ENCODE data around the gene SENP7. TPM values are rescaled to one million over a fixed set of nuclear protein-coding genes. Genes with fewer than 3 reads are reported as not detected.
"Not testable (repeated sequence)": the region's sequence is repeated elsewhere in the genome, so short reads cannot be mapped to it uniquely, and the experiment has no call there.

SENP7 gene
- polyA plus RNA-seq, 1 donor from 2014 or later = 273 TPM

- Histone ChIP-seq H3F3A (ENCODE audit: insufficient read depth, low read length, poor library complexity, severe bottlenecking) (no peaks in the 10 kb centered on the region), H3K4me2 (ENCODE audit: low read length) (no peak overlapping the region), H3K9me3 (ENCODE audit: low read length) (no peaks in the 10 kb centered on the region), H3K27ac (ENCODE audit: low read length) (no peak overlapping the region), H4K20me1 (ENCODE audit: insufficient read depth) (no peaks in the 10 kb centered on the region), H2AFZ (ENCODE audit: low read depth, low read length) (no peak overlapping the region), H3K36me3 (ENCODE audit: insufficient read depth, low read length) (peaks cover 20% of the 10 kb centered on the region), H3K4me3 (ENCODE audit: low read length) (no peak overlapping the region), H3K9ac (ENCODE audit: low read length) (no peak overlapping the region), H3K79me2 (replicated peaks; ENCODE audit: insufficient read depth, low read length) (peaks cover 62% of the 10 kb centered on the region), H3K9me2 (ENCODE audit: insufficient read depth, low read length) (no peaks in the 10 kb centered on the region), H3K27me3 (ENCODE audit: insufficient read depth, low read depth, low read length) (no peaks in the 10 kb centered on the region)
- TF ChIP-seq SMC3 (conservative IDR thresholded peaks at IDR 0.05; ENCODE audit: poor library complexity) (no peak), CTCF (IDR thresholded peaks at IDR 0.05; ENCODE audit: poor library complexity, severe bottlenecking) (no peak), EP300 (conservative IDR thresholded peaks at IDR 0.05; ENCODE audit: poor library complexity, severe bottlenecking) (no peak), EZH2 (IDR thresholded peaks at IDR 0.05; ENCODE audit: borderline replicate concordance, insufficient read depth, low read length, poor library complexity, severe bottlenecking) (no peak), REST (IDR thresholded peaks at IDR 0.05; ENCODE audit: borderline replicate concordance) (no peak), TAF1 (IDR thresholded peaks at IDR 0.05; ENCODE audit: low read depth) (no peak), RAD21 (conservative IDR thresholded peaks at IDR 0.05) (no peak), POLR2AphosphoS5 (IDR thresholded peaks at IDR 0.05) (no peak), MXI1 (conservative IDR thresholded peaks at IDR 0.05; ENCODE audit: poor library complexity, severe bottlenecking) (no peak)
These were observed 34.0 kb downstream of the SENP7 start for GRCh38 chr3:101478980-101479379.

- Histone ChIP-seq H3K36me3 (ENCODE audit: insufficient read depth, low read length) (peaks cover 11% of the 10 kb centered on the region), H3K79me2 (replicated peaks; ENCODE audit: insufficient read depth, low read length) (peaks cover 42% of the 10 kb centered on the region)
- not testable (repeated sequence) for H3K27ac ChIP-seq (ENCODE audit: low read length); H3K9me2 ChIP-seq (ENCODE audit: insufficient read depth, low read length); H4K20me1 ChIP-seq (ENCODE audit: insufficient read depth); H3K4me3 ChIP-seq (ENCODE audit: low read length); H3F3A ChIP-seq (ENCODE audit: insufficient read depth, low read length, poor library complexity, severe bottlenecking); H3K9ac ChIP-seq (ENCODE audit: low read length); H3K9me3 ChIP-seq (ENCODE audit: low read length); H2AFZ ChIP-seq (ENCODE audit: low read depth, low read length); H3K27me3 ChIP-seq (ENCODE audit: insufficient read depth, low read depth, low read length); H3K4me2 ChIP-seq (ENCODE audit: low read length)
These were observed 38.0 kb downstream of the SENP7 start for GRCh38 chr3:101474841-101475552.

- not testable (repeated sequence) for H3F3A ChIP-seq (ENCODE audit: insufficient read depth, low read length, poor library complexity, severe bottlenecking); H3K9me2 ChIP-seq (ENCODE audit: insufficient read depth, low read length); H3K9ac ChIP-seq (ENCODE audit: low read length); H3K4me2 ChIP-seq (ENCODE audit: low read length); H3K36me3 ChIP-seq (ENCODE audit: insufficient read depth, low read length); H3K9me3 ChIP-seq (ENCODE audit: low read length); H3K27ac ChIP-seq (ENCODE audit: low read length); H4K20me1 ChIP-seq (ENCODE audit: insufficient read depth); H3K4me3 ChIP-seq (ENCODE audit: low read length); H2AFZ ChIP-seq (ENCODE audit: low read depth, low read length); H3K27me3 ChIP-seq (ENCODE audit: insufficient read depth, low read depth, low read length)
- H3K79me2 ChIP-seq (replicated peaks; ENCODE audit: insufficient read depth, low read length) = peaks cover 23% of the 10 kb centered on the region
These were observed 44.3 kb downstream of the SENP7 start for GRCh38 chr3:101468676-101469075.

- not testable (repeated sequence) for H3K9me2 ChIP-seq (ENCODE audit: insufficient read depth, low read length); H3K4me3 ChIP-seq (ENCODE audit: low read length); H3K9me3 ChIP-seq (ENCODE audit: low read length); H3K9ac ChIP-seq (ENCODE audit: low read length); H3F3A ChIP-seq (ENCODE audit: insufficient read depth, low read length, poor library complexity, severe bottlenecking); H3K4me2 ChIP-seq (ENCODE audit: low read length); H4K20me1 ChIP-seq (ENCODE audit: insufficient read depth); H2AFZ ChIP-seq (ENCODE audit: low read depth, low read length); H3K27ac ChIP-seq (ENCODE audit: low read length); H3K36me3 ChIP-seq (ENCODE audit: insufficient read depth, low read length); H3K27me3 ChIP-seq (ENCODE audit: insufficient read depth, low read depth, low read length)
- H3K79me2 ChIP-seq (replicated peaks; ENCODE audit: insufficient read depth, low read length) = peaks cover 19% of the 10 kb centered on the region
These were observed 45.7 kb downstream of the SENP7 start for GRCh38 chr3:101467310-101467663.

All from neural cell (in vitro differentiated cells).